ENCODE data around the gene CNTNAP2.

Gene CNTNAP2

GRCh38 chr7:147635288-147635687 is 1518.7 kb downstream of the CNTNAP2 start:
- Histone ChIP-seq H3K4me1 (ENCODE audit: control insufficient read depth in 2 of 2, insufficient read depth in 2 of 2, low read length in 2 of 2) (no peaks in the 10 kb centered on the region), H3K4me3 (ENCODE audit: low read length in 2 of 2) (no peak overlapping the region), H3K9me3 (ENCODE audit: control insufficient read depth in 2 of 2, low read length in 2 of 2) (no peaks in the 10 kb centered on the region), H3K27ac (ENCODE audit: low read depth in 2 of 2, low read length in 2 of 2) (no peak overlapping the region), H3K27me3 (ENCODE audit: control insufficient read depth in 2 of 2, insufficient read depth in 2 of 2, low read length in 2 of 2) (no peaks in the 10 kb centered on the region), H3K36me3 (ENCODE audit: control insufficient read depth in 2 of 2, insufficient read depth in 2 of 2, low read length in 2 of 2) (no peaks in the 10 kb centered on the region), H3K9ac (ENCODE audit: low read depth in 1 of 2, low read length in 2 of 2) (no peak overlapping the region)

GRCh38 chr7:147636553-147636952 is 1520.0 kb downstream of the CNTNAP2 start:
- no peak overlapping the region for H3K27ac ChIP-seq (ENCODE audit: low read depth in 2 of 2, low read length in 2 of 2)
- H3K9me3 ChIP-seq (ENCODE audit: control insufficient read depth in 2 of 2, low read length in 2 of 2): no peaks in the 10 kb centered on the region
- no peak overlapping the region for H3K9ac ChIP-seq (ENCODE audit: low read depth in 1 of 2, low read length in 2 of 2)
- no peaks in the 10 kb centered on the region for H3K36me3 ChIP-seq (ENCODE audit: control insufficient read depth in 2 of 2, insufficient read depth in 2 of 2, low read length in 2 of 2)
- no peak overlapping the region for H3K4me3 ChIP-seq (ENCODE audit: low read length in 2 of 2)
- no peaks in the 10 kb centered on the region for H3K4me1 ChIP-seq (ENCODE audit: control insufficient read depth in 2 of 2, insufficient read depth in 2 of 2, low read length in 2 of 2)
- no peaks in the 10 kb centered on the region for H3K27me3 ChIP-seq (ENCODE audit: control insufficient read depth in 2 of 2, insufficient read depth in 2 of 2, low read length in 2 of 2)

- H3K27ac ChIP-seq (ENCODE audit: low read depth in 2 of 2, low read length in 2 of 2): no peak overlapping the region
- no peaks in the 10 kb centered on the region for H3K27me3 ChIP-seq (ENCODE audit: control insufficient read depth in 2 of 2, insufficient read depth in 2 of 2, low read length in 2 of 2)
- no peaks in the 10 kb centered on the region for H3K9me3 ChIP-seq (ENCODE audit: control insufficient read depth in 2 of 2, low read length in 2 of 2)
- H3K4me3 ChIP-seq (ENCODE audit: low read length in 2 of 2): no peak overlapping the region
- no peaks in the 10 kb centered on the region for H3K4me1 ChIP-seq (ENCODE audit: control insufficient read depth in 2 of 2, insufficient read depth in 2 of 2, low read length in 2 of 2)
- no peak overlapping the region for H3K9ac ChIP-seq (ENCODE audit: low read depth in 1 of 2, low read length in 2 of 2)
- H3K36me3 ChIP-seq (ENCODE audit: control insufficient read depth in 2 of 2, insufficient read depth in 2 of 2, low read length in 2 of 2): no peaks in the 10 kb centered on the region
Observed at GRCh38 chr7:147638566-147638965, 1522.0 kb downstream of the CNTNAP2 start.

GRCh38 chr7:147639037-147639436 is 1522.4 kb downstream of the CNTNAP2 start:
- Histone ChIP-seq H3K4me1 (ENCODE audit: control insufficient read depth in 2 of 2, insufficient read depth in 2 of 2, low read length in 2 of 2) (no peaks in the 10 kb centered on the region), H3K27me3 (ENCODE audit: control insufficient read depth in 2 of 2, insufficient read depth in 2 of 2, low read length in 2 of 2) (no peaks in the 10 kb centered on the region), H3K4me3 (ENCODE audit: low read length in 2 of 2) (no peak overlapping the region), H3K9ac (ENCODE audit: low read depth in 1 of 2, low read length in 2 of 2) (no peak overlapping the region), H3K9me3 (ENCODE audit: control insufficient read depth in 2 of 2, low read length in 2 of 2) (no peaks in the 10 kb centered on the region), H3K27ac (ENCODE audit: low read depth in 2 of 2, low read length in 2 of 2) (no peak overlapping the region), H3K36me3 (ENCODE audit: control insufficient read depth in 2 of 2, insufficient read depth in 2 of 2, low read length in 2 of 2) (no peaks in the 10 kb centered on the region)

- Histone ChIP-seq H3K27me3 (ENCODE audit: control insufficient read depth in 2 of 2, insufficient read depth in 2 of 2, low read length in 2 of 2) (no peaks in the 10 kb centered on the region), H3K36me3 (ENCODE audit: control insufficient read depth in 2 of 2, insufficient read depth in 2 of 2, low read length in 2 of 2) (no peaks in the 10 kb centered on the region), H3K9me3 (ENCODE audit: control insufficient read depth in 2 of 2, low read length in 2 of 2) (no peaks in the 10 kb centered on the region), H3K4me3 (ENCODE audit: low read length in 2 of 2) (no peak overlapping the region), H3K9ac (ENCODE audit: low read depth in 1 of 2, low read length in 2 of 2) (no peak overlapping the region), H3K27ac (ENCODE audit: low read depth in 2 of 2, low read length in 2 of 2) (no peak overlapping the region), H3K4me1 (ENCODE audit: control insufficient read depth in 2 of 2, insufficient read depth in 2 of 2, low read length in 2 of 2) (no peaks in the 10 kb centered on the region)
Observed at GRCh38 chr7:147639751-147640150, 1523.2 kb downstream of the CNTNAP2 start.

- H3K36me3 ChIP-seq (ENCODE audit: control insufficient read depth in 2 of 2, insufficient read depth in 2 of 2, low read length in 2 of 2): no peaks in the 10 kb centered on the region
- no peak overlapping the region for H3K27ac ChIP-seq (ENCODE audit: low read depth in 2 of 2, low read length in 2 of 2)
- H3K9me3 ChIP-seq (ENCODE audit: control insufficient read depth in 2 of 2, low read length in 2 of 2): no peaks in the 10 kb centered on the region
- no peak overlapping the region for H3K4me3 ChIP-seq (ENCODE audit: low read length in 2 of 2)
- no peak overlapping the region for H3K9ac ChIP-seq (ENCODE audit: low read depth in 1 of 2, low read length in 2 of 2)
- H3K4me1 ChIP-seq (ENCODE audit: control insufficient read depth in 2 of 2, insufficient read depth in 2 of 2, low read length in 2 of 2): no peaks in the 10 kb centered on the region
- no peaks in the 10 kb centered on the region for H3K27me3 ChIP-seq (ENCODE audit: control insufficient read depth in 2 of 2, insufficient read depth in 2 of 2, low read length in 2 of 2)
Observed at GRCh38 chr7:147640821-147641220, 1524.2 kb downstream of the CNTNAP2 start.

GRCh38 chr7:147646568-147646967 is 1530.0 kb downstream of the CNTNAP2 start:
- Histone ChIP-seq H3K4me1 (ENCODE audit: control insufficient read depth in 2 of 2, insufficient read depth in 2 of 2, low read length in 2 of 2) (no peaks in the 10 kb centered on the region), H3K27ac (ENCODE audit: low read depth in 2 of 2, low read length in 2 of 2) (no peak overlapping the region), H3K4me3 (ENCODE audit: low read length in 2 of 2) (no peak overlapping the region), H3K9me3 (ENCODE audit: control insufficient read depth in 2 of 2, low read length in 2 of 2) (no peaks in the 10 kb centered on the region), H3K27me3 (ENCODE audit: control insufficient read depth in 2 of 2, insufficient read depth in 2 of 2, low read length in 2 of 2) (no peaks in the 10 kb centered on the region), H3K9ac (ENCODE audit: low read depth in 1 of 2, low read length in 2 of 2) (no peak overlapping the region), H3K36me3 (ENCODE audit: control insufficient read depth in 2 of 2, insufficient read depth in 2 of 2, low read length in 2 of 2) (no peaks in the 10 kb centered on the region)

- Histone ChIP-seq H3K9me3 (ENCODE audit: control insufficient read depth in 2 of 2, low read length in 2 of 2) (no peaks in the 10 kb centered on the region), H3K4me1 (ENCODE audit: control insufficient read depth in 2 of 2, insufficient read depth in 2 of 2, low read length in 2 of 2) (no peaks in the 10 kb centered on the region), H3K27ac (ENCODE audit: low read depth in 2 of 2, low read length in 2 of 2) (no peak overlapping the region), H3K9ac (ENCODE audit: low read depth in 1 of 2, low read length in 2 of 2) (no peak overlapping the region), H3K4me3 (ENCODE audit: low read length in 2 of 2) (no peak overlapping the region), H3K36me3 (ENCODE audit: control insufficient read depth in 2 of 2, insufficient read depth in 2 of 2, low read length in 2 of 2) (no peaks in the 10 kb centered on the region), H3K27me3 (ENCODE audit: control insufficient read depth in 2 of 2, insufficient read depth in 2 of 2, low read length in 2 of 2) (no peaks in the 10 kb centered on the region)
Observed at GRCh38 chr7:147650991-147651390, 1534.4 kb downstream of the CNTNAP2 start.

GRCh38 chr7:147651601-147652000 is 1535.0 kb downstream of the CNTNAP2 start:
- H3K4me1 ChIP-seq (ENCODE audit: control insufficient read depth in 2 of 2, insufficient read depth in 2 of 2, low read length in 2 of 2): no peaks in the 10 kb centered on the region
- H3K9ac ChIP-seq (ENCODE audit: low read depth in 1 of 2, low read length in 2 of 2): no peak overlapping the region

GRCh38 chr7:147653456-147653855 is 1536.9 kb downstream of the CNTNAP2 start:
- H3K4me1 ChIP-seq (ENCODE audit: control insufficient read depth in 2 of 2, insufficient read depth in 2 of 2, low read length in 2 of 2): no peaks in the 10 kb centered on the region
- no peak overlapping the region for H3K27ac ChIP-seq (ENCODE audit: low read depth in 2 of 2, low read length in 2 of 2)
- no peaks in the 10 kb centered on the region for H3K36me3 ChIP-seq (ENCODE audit: control insufficient read depth in 2 of 2, insufficient read depth in 2 of 2, low read length in 2 of 2)

More at GRCh38 chr7:147651601-147652000, 1535.0 kb downstream of the CNTNAP2 start:
- Histone ChIP-seq H3K36me3 (ENCODE audit: control insufficient read depth in 2 of 2, insufficient read depth in 2 of 2, low read length in 2 of 2) (no peaks in the 10 kb centered on the region), H3K27ac (ENCODE audit: low read depth in 2 of 2, low read length in 2 of 2) (no peak overlapping the region), H3K27me3 (ENCODE audit: control insufficient read depth in 2 of 2, insufficient read depth in 2 of 2, low read length in 2 of 2) (no peaks in the 10 kb centered on the region), H3K9me3 (ENCODE audit: control insufficient read depth in 2 of 2, low read length in 2 of 2) (no peaks in the 10 kb centered on the region), H3K4me3 (ENCODE audit: low read length in 2 of 2) (no peak overlapping the region)

GRCh38 chr7:147658392-147658967 is 1541.9 kb downstream of the CNTNAP2 start:
- Histone ChIP-seq H3K27me3 (ENCODE audit: control insufficient read depth in 2 of 2, insufficient read depth in 2 of 2, low read length in 2 of 2) (no peaks in the 10 kb centered on the region), H3K4me1 (ENCODE audit: control insufficient read depth in 2 of 2, insufficient read depth in 2 of 2, low read length in 2 of 2) (no peaks in the 10 kb centered on the region), H3K9ac (ENCODE audit: low read depth in 1 of 2, low read length in 2 of 2) (no peak overlapping the region), H3K9me3 (ENCODE audit: control insufficient read depth in 2 of 2, low read length in 2 of 2) (no peaks in the 10 kb centered on the region), H3K27ac (ENCODE audit: low read depth in 2 of 2, low read length in 2 of 2) (no peak overlapping the region), H3K4me3 (ENCODE audit: low read length in 2 of 2) (no peak overlapping the region), H3K36me3 (ENCODE audit: control insufficient read depth in 2 of 2, insufficient read depth in 2 of 2, low read length in 2 of 2) (no peaks in the 10 kb centered on the region)

More at GRCh38 chr7:147653456-147653855, 1536.9 kb downstream of the CNTNAP2 start:
- Histone ChIP-seq H3K9me3 (ENCODE audit: control insufficient read depth in 2 of 2, low read length in 2 of 2) (no peaks in the 10 kb centered on the region), H3K4me3 (ENCODE audit: low read length in 2 of 2) (no peak overlapping the region), H3K27me3 (ENCODE audit: control insufficient read depth in 2 of 2, insufficient read depth in 2 of 2, low read length in 2 of 2) (no peaks in the 10 kb centered on the region), H3K9ac (ENCODE audit: low read depth in 1 of 2, low read length in 2 of 2) (no peak overlapping the region)
